SU-DHL-6 (cell line): ENCODE measurements around the gene RAB11A.

Source experiments
- H2AFZ ChIP-seq: fragments of 200-600 bp; sonication (generic); 2 replicates; pipeline ENCODE4 v1.6.1; 2014; ENCODE audit warnings: low read depth, mild to moderate bottlenecking, moderate library complexity, mixed read lengths, antibody characterized with exemption, low read length; ENCODE audit not compliant: severe bottlenecking
- H3F3A ChIP-seq: fragments of 200-600 bp; shearing (Covaris generic); 2 replicates; pipeline ENCODE4 v1.6.0; 2016; ENCODE audit warnings: antibody characterized with exemption, mild to moderate bottlenecking; ENCODE audit not compliant: insufficient read depth
- H3K27ac ChIP-seq: fragments of 200-600 bp; sonication (generic); 2 replicates; pipeline ENCODE4 v1.5.1; 2016; ENCODE audit warnings: low read depth, mild to moderate bottlenecking, low read length, moderate library complexity, mixed read lengths
- H3K27me3 ChIP-seq: fragments of 200-600 bp; sonication (generic), shearing (Covaris generic); 2 replicates; pipeline ENCODE4 v1.6.0; 2014; ENCODE audit warnings: mild to moderate bottlenecking, low read length
- H3K36me3 ChIP-seq: fragments of 200-600 bp; sonication (generic); 2 replicates; pipeline ENCODE4 v1.6.1; 2014; ENCODE audit warnings: mild to moderate bottlenecking, low read length, mixed read lengths
- H3K4me2 ChIP-seq: fragments of 300-600, 200-600 bp; shearing (Covaris generic), sonication (generic); 2 replicates; pipeline ENCODE4 v1.6.0; 2014; ENCODE audit warnings: low read length, low read depth, mild to moderate bottlenecking; ENCODE audit not compliant: poor library complexity, severe bottlenecking
- H3K4me3 ChIP-seq: fragments of 200-600 bp; sonication (generic); 2 replicates; pipeline ENCODE4 v1.5.1; 2014; ENCODE audit warnings: antibody characterized with exemption, low read length, mild to moderate bottlenecking, mixed read lengths; ENCODE audit not compliant: insufficient read depth, poor library complexity, severe bottlenecking
- H3K79me2 ChIP-seq: fragments of 200-600 bp; sonication (generic); 2 replicates; pipeline ENCODE4 v1.6.1; 2014; ENCODE audit warnings: mild to moderate bottlenecking, low read length, moderate library complexity; ENCODE audit not compliant: insufficient read depth
- H3K9ac ChIP-seq: fragments of 200-600 bp; sonication (generic); 2 replicates; pipeline ENCODE4 v1.7.0; 2014; ENCODE audit warnings: mild to moderate bottlenecking, low read length
- H3K9me2 ChIP-seq: fragments of 200-600 bp; sonication (generic); replicated peaks from 2 replicates; pipeline ENCODE4 v1.6.1; 2014; ENCODE audit warnings: low read length; ENCODE audit not compliant: insufficient read depth
- H3K9me3 ChIP-seq: fragments of 200-600 bp; sonication (generic); 2 replicates; pipeline ENCODE4 v1.6.1; 2014; ENCODE audit warnings: low read length, mixed read lengths; ENCODE audit not compliant: insufficient read depth
- H4K20me1 ChIP-seq: fragments of 200-600 bp; sonication (generic); 2 replicates; pipeline ENCODE4 v1.6.1; 2014; ENCODE audit warnings: low read depth, mild to moderate bottlenecking, antibody characterized with exemption, low read length, moderate library complexity, mixed read lengths
- EZH2phosphoT487 ChIP-seq: fragments of 200-600 bp; sonication (generic), shearing (Covaris generic); conservative IDR thresholded peaks from 2 replicates; pipeline ENCODE4 v1.6.1; 2018; ENCODE audit warnings: mild to moderate bottlenecking, antibody characterized with exemption, low read length, moderate library complexity, mixed read lengths
- TF ChIP-seq, protein P1 (sequence below): fragments of 200-600 bp; sonication (generic); IDR thresholded peaks from one replicate; pipeline ENCODE4 v1.5.1; 2017; ENCODE audit warnings: antibody characterized with exemption, mild to moderate bottlenecking, low read length, moderate library complexity; ENCODE audit not compliant: insufficient read depth, poor library complexity, severe bottlenecking

Gene RAB11A

DNA sequence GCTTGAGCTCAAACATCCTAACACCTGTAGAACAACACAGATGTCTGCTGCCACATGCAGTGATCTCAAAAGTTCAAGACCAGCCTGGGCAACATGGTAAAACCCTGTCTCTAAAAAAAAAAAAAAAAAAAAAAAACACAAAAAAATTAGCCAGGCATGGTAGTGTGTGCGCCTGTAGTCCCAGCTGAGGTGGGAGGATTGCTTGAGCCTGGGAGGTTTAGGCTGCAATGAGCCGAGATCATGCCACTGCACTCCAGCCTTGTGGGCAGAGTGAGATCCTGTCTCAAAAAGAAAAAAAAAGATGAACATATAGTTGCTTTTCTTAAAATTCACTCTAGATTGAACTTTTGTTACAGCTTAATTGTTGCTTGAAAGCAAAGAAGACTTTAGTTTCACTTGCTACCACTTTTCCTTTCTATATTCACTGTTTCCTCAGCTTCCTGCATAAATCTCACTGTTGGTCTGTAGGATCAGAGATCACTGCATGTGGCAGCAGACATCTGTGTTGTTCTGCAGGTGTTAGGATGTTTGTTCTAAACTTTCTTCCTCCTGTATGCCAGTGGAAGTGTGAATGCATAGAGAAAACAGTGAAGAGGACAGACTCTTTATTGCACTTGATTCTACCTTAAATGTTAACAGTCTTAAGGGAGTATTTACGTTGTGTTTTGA is 12.6 kb downstream of the RAB11A start:
- Histone ChIP-seq H3K27me3 (no peaks in the 10 kb centered on the region), H3K27ac (no peak overlapping the region), H3F3A (peaks cover 3% of the 10 kb centered on the region; the same call in 1 of the 2 replicates), H2AFZ (no peak overlapping the region), H3K4me2 (no peak overlapping the region), H3K9ac (no peak overlapping the region), H3K36me3 (peaks cover 66% of the 10 kb centered on the region), H3K4me3 (no peak overlapping the region), H3K79me2 (peaks cover 13% of the 10 kb centered on the region), H3K9me2 (no peaks in the 10 kb centered on the region), H4K20me1 (no peaks in the 10 kb centered on the region), H3K9me3 (no peaks in the 10 kb centered on the region)
- TF ChIP-seq EZH2phosphoT487: no peak
- TF ChIP-seq, protein P1, sequence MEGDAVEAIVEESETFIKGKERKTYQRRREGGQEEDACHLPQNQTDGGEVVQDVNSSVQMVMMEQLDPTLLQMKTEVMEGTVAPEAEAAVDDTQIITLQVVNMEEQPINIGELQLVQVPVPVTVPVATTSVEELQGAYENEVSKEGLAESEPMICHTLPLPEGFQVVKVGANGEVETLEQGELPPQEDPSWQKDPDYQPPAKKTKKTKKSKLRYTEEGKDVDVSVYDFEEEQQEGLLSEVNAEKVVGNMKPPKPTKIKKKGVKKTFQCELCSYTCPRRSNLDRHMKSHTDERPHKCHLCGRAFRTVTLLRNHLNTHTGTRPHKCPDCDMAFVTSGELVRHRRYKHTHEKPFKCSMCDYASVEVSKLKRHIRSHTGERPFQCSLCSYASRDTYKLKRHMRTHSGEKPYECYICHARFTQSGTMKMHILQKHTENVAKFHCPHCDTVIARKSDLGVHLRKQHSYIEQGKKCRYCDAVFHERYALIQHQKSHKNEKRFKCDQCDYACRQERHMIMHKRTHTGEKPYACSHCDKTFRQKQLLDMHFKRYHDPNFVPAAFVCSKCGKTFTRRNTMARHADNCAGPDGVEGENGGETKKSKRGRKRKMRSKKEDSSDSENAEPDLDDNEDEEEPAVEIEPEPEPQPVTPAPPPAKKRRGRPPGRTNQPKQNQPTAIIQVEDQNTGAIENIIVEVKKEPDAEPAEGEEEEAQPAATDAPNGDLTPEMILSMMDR: no peak

DNA sequence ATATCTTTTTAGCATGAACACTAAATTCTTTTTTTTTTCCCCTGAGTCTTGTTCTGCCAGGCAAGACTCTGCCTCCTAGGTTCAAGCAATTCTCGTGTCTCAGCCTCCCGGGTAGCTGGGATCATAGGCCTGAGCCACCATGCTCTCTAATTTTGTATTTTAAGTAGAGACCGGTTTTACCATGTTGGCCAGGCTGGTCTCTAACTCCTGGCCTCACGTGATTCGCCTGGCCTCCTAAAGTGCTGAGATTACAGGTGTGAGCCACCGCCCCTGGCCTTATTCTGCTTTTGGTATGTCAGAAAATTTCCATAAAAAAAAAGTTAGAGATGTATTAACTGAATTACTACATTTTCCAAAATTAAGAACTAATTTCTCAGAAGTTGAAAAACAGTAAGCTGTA is 14.3 kb downstream of the RAB11A start:
- H3F3A ChIP-seq: peaks cover 3% of the 10 kb centered on the region; the same call in 1 of the 2 replicates
- no peak overlapping the region for H3K4me2 ChIP-seq
- no peaks in the 10 kb centered on the region for H3K9me2 ChIP-seq
- H3K4me3 ChIP-seq: no peak overlapping the region
- no peak overlapping the region for H3K27ac ChIP-seq
- H3K9ac ChIP-seq: no peak overlapping the region
- no peaks in the 10 kb centered on the region for H3K9me3 ChIP-seq
- peaks cover 5% of the 10 kb centered on the region for H3K79me2 ChIP-seq
- no peaks in the 10 kb centered on the region for H3K27me3 ChIP-seq
- H4K20me1 ChIP-seq: no peaks in the 10 kb centered on the region
- TF ChIP-seq, protein P1: no peak
- TF ChIP-seq EZH2phosphoT487: no peak
- H3K36me3 ChIP-seq: peaks cover 70% of the 10 kb centered on the region
- no peak overlapping the region for H2AFZ ChIP-seq

DNA sequence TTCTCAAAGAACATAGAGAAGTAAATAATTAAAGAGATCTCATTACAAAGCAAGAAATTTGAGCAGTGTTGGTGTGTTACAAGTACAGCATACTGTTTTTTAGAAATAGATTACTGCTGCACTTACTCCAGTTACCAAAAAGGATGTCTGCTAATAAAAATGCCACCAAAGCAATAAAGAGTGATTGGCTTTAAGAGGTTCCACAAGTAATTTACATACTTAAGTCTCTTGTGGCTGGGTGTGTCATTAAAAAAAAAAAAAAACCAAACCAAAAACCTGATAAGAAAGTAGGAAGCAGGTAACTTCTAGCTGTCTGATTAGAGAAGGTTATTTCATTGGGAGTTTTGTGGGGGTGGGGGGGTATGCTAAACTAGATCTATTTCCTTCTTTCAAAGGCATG is 15.2 kb downstream of the RAB11A start:
- Histone ChIP-seq H3K36me3 (peaks cover 69% of the 10 kb centered on the region), H3F3A (peaks cover 3% of the 10 kb centered on the region; the same call in 1 of the 2 replicates)

More for the DNA sequence above, 15.2 kb downstream of the RAB11A start:
- Histone ChIP-seq H2AFZ (no peak overlapping the region), H3K9me3 (no peaks in the 10 kb centered on the region), H3K4me3 (no peak overlapping the region), H4K20me1 (peaks cover 3% of the 10 kb centered on the region; the same call in 1 of the 2 replicates), H3K9me2 (no peaks in the 10 kb centered on the region), H3K79me2 (peaks cover 8% of the 10 kb centered on the region), H3K4me2 (no peak overlapping the region), H3K27me3 (no peaks in the 10 kb centered on the region), H3K9ac (no peak overlapping the region), H3K27ac (no peak overlapping the region)
- TF ChIP-seq, protein P1: no peak
- no peak for TF ChIP-seq EZH2phosphoT487
